SK-N-SH (cell line): ENCODE results near the gene GALC. TPM values are rescaled to one million over a fixed set of nuclear protein-coding genes. Genes with fewer than 3 reads are reported as not detected.

Source experiments
- CTCF ChIA-PET: fragments of 300-600, 350-600 bp; formaldehyde crosslinking; extraction: SDS; loops from one replicate; lab custom pipeline; 2021; lab: Yijun Ruan, JAX
- POLR2A ChIA-PET: fragments of 350-600 bp; sonication (Branson Sonifier 250); formaldehyde crosslinking; extraction: SDS; loops from one replicate; lab custom pipeline; 2020; ENCODE audit warnings: antibody characterized with exemption, inconsistent platforms; lab: Yijun Ruan, JAX
- DNase-seq: peaks from one replicate; pipeline ENCODE4 v3.0.0; 2012
- H2AFZ ChIP-seq: fragments of 200-600 bp; sonication (generic); 2 replicates; pipeline ENCODE4 v1.8.1; 2016; ENCODE audit warnings: antibody characterized with exemption, mild to moderate bottlenecking, low read depth
- H3F3A ChIP-seq: fragments of 200-600 bp; sonication (generic); replicated peaks from 2 replicates; pipeline ENCODE3; 2016; ENCODE audit warnings: antibody characterized with exemption, mild to moderate bottlenecking; ENCODE audit not compliant: insufficient read depth
- H3K27ac ChIP-seq, 2 experiments: fragments of 200-500 bp in 1 of 2; fragments of 200-600 bp in 1 of 2; sonication (Bioruptor generic) in 1 of 2; sonication (generic), shearing (Covaris generic) in 1 of 2; 2 replicates each; pipeline versions ENCODE4 v1.5.1 to v1.6.1; 2014 to 2016; ENCODE audit warnings: low read depth in 2 of 2, inconsistent platforms in 1 of 2, low read length in 1 of 2, mild to moderate bottlenecking in 1 of 2, mixed read lengths in 1 of 2
- H3K27me3 ChIP-seq: fragments of 200-600 bp; sonication (generic), shearing (Covaris generic); 2 replicates; pipeline ENCODE4 v1.6.1; 2016; ENCODE audit warnings: mixed run types; ENCODE audit not compliant: insufficient read depth
- H3K36me3 ChIP-seq, 2 experiments: fragments of 200-500 bp in 1 of 2; fragments of 200-600 bp in 1 of 2; sonication (Bioruptor generic) in 1 of 2; sonication (generic) in 1 of 2; replicated peaks in 1 of 2; 2 replicates each; pipeline versions ENCODE3 to v1.5.1; 2014 to 2016; ENCODE audit warnings: low read length in 1 of 2, mild to moderate bottlenecking in 1 of 2; ENCODE audit not compliant: insufficient read depth in 2 of 2, control insufficient read depth in 1 of 2
- H3K4me1 ChIP-seq, 2 experiments: fragments of 200-500 bp in 1 of 2; fragments of 200-600 bp in 1 of 2; sonication (Bioruptor generic) in 1 of 2; sonication (generic), shearing (Covaris generic) in 1 of 2; 2 replicates each; pipeline versions ENCODE4 v1.5.1 to v1.6.1; 2014 to 2016; ENCODE audit warnings: low read depth in 1 of 2, low read length in 1 of 2, mixed run types in 1 of 2; ENCODE audit not compliant: insufficient read depth in 2 of 2, control insufficient read depth in 1 of 2
- H3K4me2 ChIP-seq: fragments of 200-600 bp; sonication (generic), shearing (Covaris generic); 2 replicates; pipeline ENCODE4 v1.6.1; 2017; ENCODE audit warnings: mixed run types
- H3K4me3 ChIP-seq, 2 experiments: fragments of 200-500 bp in 1 of 2; fragments of 200-600 bp in 1 of 2; sonication (Bioruptor generic) in 1 of 2; sonication (generic), shearing (Covaris generic) in 1 of 2; 2 replicates each; pipeline versions ENCODE4 v1.5.1 to v1.8.1; 2014 to 2016; ENCODE audit warnings: low read depth in 2 of 2, inconsistent platforms in 1 of 2, low read length in 1 of 2, mild to moderate bottlenecking in 1 of 2, mixed read lengths in 1 of 2, moderate library complexity in 1 of 2
- H3K79me2 ChIP-seq: fragments of 200-600 bp; sonication (generic); 2 replicates; pipeline ENCODE4 v1.8.1; 2017; ENCODE audit warnings: mild to moderate bottlenecking; ENCODE audit not compliant: insufficient read depth
- H3K9ac ChIP-seq: fragments of 200-600 bp; sonication (generic); 2 replicates; pipeline ENCODE4 v1.6.1; 2017; ENCODE audit warnings: mixed run types
- H3K9me2 ChIP-seq: fragments of 200-600 bp; sonication (generic); 2 replicates; pipeline ENCODE4 v1.6.1; 2017; ENCODE audit warnings: mixed run types
- H3K9me3 ChIP-seq: fragments of 200-600 bp; sonication (generic); 2 replicates; pipeline ENCODE4 v1.6.1; 2017; ENCODE audit warnings: mixed run types, mild to moderate bottlenecking, moderate library complexity
- H4K20me1 ChIP-seq: fragments of 200-600 bp; sonication (generic); 2 replicates; pipeline ENCODE4 v1.6.1; 2017; ENCODE audit warnings: mild to moderate bottlenecking, mixed run types; ENCODE audit not compliant: insufficient read depth
- EZH2phosphoT487 ChIP-seq: fragments of 200-600 bp; sonication (generic); IDR thresholded peaks from 2 replicates; pipeline ENCODE4 v1.6.1; 2017; ENCODE audit warnings: low read depth, mixed run types, mild to moderate bottlenecking, antibody characterized with exemption, moderate library complexity, borderline replicate concordance
- FOXJ3 ChIP-seq: sonication (generic); formaldehyde crosslinking; IDR thresholded peaks from 2 replicates; pipeline ENCODE4 v1.5.1; 2020; ENCODE audit warnings: mild to moderate bottlenecking, missing genetic modification reagents
- FOXM1 ChIP-seq: IDR thresholded peaks from 2 replicates; pipeline ENCODE4 v1.4.0; 2012; ENCODE audit warnings: low read depth, mild to moderate bottlenecking
- MAX ChIP-seq: IDR thresholded peaks from 2 replicates; pipeline ENCODE4 v1.4.0; 2012; ENCODE audit warnings: low read depth
- POLR2AphosphoS5 ChIP-seq: IDR thresholded peaks from 2 replicates; pipeline ENCODE4 v1.6.1; 2012; ENCODE audit warnings: low read depth, low read length
- SIN3A ChIP-seq: IDR thresholded peaks from 2 replicates; pipeline ENCODE4 v1.6.1; 2012; ENCODE audit warnings: low read depth, mild to moderate bottlenecking, low read length, moderate library complexity, borderline replicate concordance
- TEAD4 ChIP-seq: IDR thresholded peaks from 2 replicates; pipeline ENCODE4 v1.4.0; 2012; ENCODE audit warnings: mild to moderate bottlenecking, borderline replicate concordance; ENCODE audit not compliant: insufficient read depth
- WGBS: methylation state at CpG from one replicate; pipeline ENCODE4 v1.1.6; 2017; ENCODE audit warnings: low lambda C conversion rate; 5-methylcytosine and 5-hydroxymethylcytosine counted together
- polyA plus RNA-seq, 3 experiments: library from polyadenylated mRNA; depleted of rRNA; stranded (reverse); fragments of >200 nt; gene quantifications; 2 replicates each; pipeline ENCODE4 v1.2.3, GENCODE V29; 2012

Gene GALC
- polyA plus RNA-seq, 1 of the 3 experiments (the other 2 are of a cell fraction), result 9.7 TPM

- TF ChIP-seq EZH2phosphoT487 (no peak), MAX (no peak)
- Histone ChIP-seq H3K27ac (no peak overlapping the region), H3K4me1 (no peaks in the 10 kb centered on the region), H3K9ac (no peak overlapping the region), H3K9me3 (no peaks in the 10 kb centered on the region), H3K79me2 (no peaks in the 10 kb centered on the region), H3K4me3 (no peak overlapping the region), H4K20me1 (no peaks in the 10 kb centered on the region), H3K27me3 (no peaks in the 10 kb centered on the region), H3F3A (no peaks in the 10 kb centered on the region), H3K36me3 (no peaks in the 10 kb centered on the region), H2AFZ (no peak overlapping the region), H3K9me2 (no peaks in the 10 kb centered on the region), H3K4me2 (no peak overlapping the region)
- 93% methylated on average over 2 of the region's 2 CpGs for WGBS
- ChIA-PET POLR2A (no interaction called here), CTCF (interaction anchor here (1.3 kb wide), 1 partner anchor 181 kb away, joined by 4 read pairs; no protein-coding TSS in a partner anchor)
- DNase-seq, result no peak
Measured at GRCh38 chr14:88008039-88008742, 15.2 kb upstream of the GALC start.

GRCh38 chr14:88007608-88008007, 14.6 kb upstream of the GALC start:
- TF ChIP-seq FOXJ3, result no peak
- no peak for TF ChIP-seq POLR2AphosphoS5
- no peak for TF ChIP-seq FOXM1
- TF ChIP-seq SIN3A, result no peak
- TF ChIP-seq MAX, result no peak
- no peak overlapping the region for H2AFZ ChIP-seq
- no peak overlapping the region for H3K9ac ChIP-seq
- no peak overlapping the region for H3K4me3 ChIP-seq
- no peaks in the 10 kb centered on the region for H3K27me3 ChIP-seq
- no peaks in the 10 kb centered on the region for H3K79me2 ChIP-seq
- no peaks in the 10 kb centered on the region for H3K4me1 ChIP-seq
- 22% methylated on average over 1 of the region's 1 CpG for WGBS
- no peak for DNase-seq
- H3K36me3 ChIP-seq, result no peaks in the 10 kb centered on the region
- H4K20me1 ChIP-seq, result no peaks in the 10 kb centered on the region
- ChIA-PET CTCF (no interaction called here), POLR2A (no interaction called here)
- H3F3A ChIP-seq, result no peaks in the 10 kb centered on the region
- no peaks in the 10 kb centered on the region for H3K9me3 ChIP-seq
- H3K27ac ChIP-seq, result no peak overlapping the region
- no peaks in the 10 kb centered on the region for H3K9me2 ChIP-seq
- H3K4me2 ChIP-seq, result no peak overlapping the region

GRCh38 chr14:88005978-88006851, 13.2 kb upstream of the GALC start:
- Histone ChIP-seq H3K79me2 (no peaks in the 10 kb centered on the region), H3K9me3 (no peaks in the 10 kb centered on the region), H3K4me2 (no peak overlapping the region), H3K9ac (no peak overlapping the region), H4K20me1 (no peaks in the 10 kb centered on the region), H3K4me3 (no peak overlapping the region), H3K27me3 (no peaks in the 10 kb centered on the region), H3F3A (no peaks in the 10 kb centered on the region), H3K36me3 (no peaks in the 10 kb centered on the region), H3K27ac (no peak overlapping the region), H3K9me2 (no peaks in the 10 kb centered on the region), H3K4me1 (no peaks in the 10 kb centered on the region), H2AFZ (no peak overlapping the region)
- DNase-seq, result no peak
- ChIA-PET CTCF (interaction anchor here (1.0 to 5.1 kb wide), 2 partner anchors 9 to 162 kb away, joined by 3 to 34 read pairs; no protein-coding TSS in a partner anchor), POLR2A (no interaction called here)
- no peak for TF ChIP-seq TEAD4
- WGBS, result 63% methylated on average over 13 of the region's 13 CpGs
